K562 (cell line): ENCODE measurements around the gene CCDC88C. TPM values are rescaled to one million over a fixed set of nuclear protein-coding genes. Genes with fewer than 3 reads are reported as not detected.

ENCODE experiments used
- ATAC-seq: fragments of 200-7000 bp; cut with Tn5 transposase; 3 replicates; pipeline ENCODE4 v1.9.1; 2020; ENCODE audit warnings: moderate library complexity
- BruUV-seq: library from RNA; stranded (reverse); fragments of 400-500 nt; replicated peaks from 2 replicates; lab custom pipeline; 2021; lab: Mats Ljungman, UMichigan
- CTCF ChIA-PET: fragments of 300-600 bp; formaldehyde crosslinking; extraction: SDS; loops from one replicate; lab custom pipeline; 2021; ENCODE audit warnings: low intra/inter-chr PET ratio; lab: Yijun Ruan, JAX
- POLR2A ChIA-PET: fragments of 300-600, 350-650 bp; sonication (Branson Sonifier 250); formaldehyde crosslinking; extraction: SDS; loops from one replicate; lab custom pipeline; 2021; ENCODE audit warnings: antibody characterized with exemption, inconsistent platforms; lab: Yijun Ruan, JAX
- DNase-seq, 4 experiments: peaks; one replicate each; pipeline versions ENCODE4 v3.0.0 to v3.0.0-alpha.2; 2011 to 2018; ENCODE audit warnings: low spot score in 3 of 4, mixed read lengths in 3 of 4; ENCODE audit errors: extremely low read depth in 1 of 4
- FAIRE-seq: peaks from 2 replicates; lab custom pipeline; 2011; peaks lifted over from hg19 to GRCh38; lab: Jason Lieb, UNC
- H2AFZ ChIP-seq: 2 replicates; pipeline ENCODE4 v1.6.0; 2011; ENCODE audit warnings: low read depth, low read length, control low read depth, inconsistent platforms
- H3K27ac ChIP-seq: fragments of 200-600 bp; 3 replicates; pipeline ENCODE4 v1.8.0; 2011; ENCODE audit warnings: low read depth, mild to moderate bottlenecking, control low read depth, inconsistent platforms, low read length, moderate library complexity, mixed read lengths; ENCODE audit errors: extremely low read depth
- H3K27me3 ChIP-seq, 2 experiments: fragments of 300-600 bp in 1 of 2; 2 replicates in 1 of 2; 3 replicates in 1 of 2; pipeline versions ENCODE4 v1.6.0 to v1.8.0; 2011; ENCODE audit warnings: inconsistent platforms in 2 of 2, low read length in 2 of 2, mild to moderate bottlenecking in 1 of 2, mixed read lengths in 1 of 2, moderate library complexity in 1 of 2; ENCODE audit not compliant: control insufficient read depth in 2 of 2, insufficient read depth in 2 of 2
- H3K36me3 ChIP-seq: fragments of 300-600 bp; 3 replicates; pipeline ENCODE4 v1.8.0; 2011; ENCODE audit warnings: mild to moderate bottlenecking, low read length, inconsistent platforms; ENCODE audit not compliant: control insufficient read depth, insufficient read depth
- H3K4me1 ChIP-seq, 2 experiments: fragments of 200-600 bp in 1 of 2; replicated peaks in 1 of 2; 2 replicates in 1 of 2; 3 replicates in 1 of 2; pipeline versions ENCODE4 v1.5.1 to v1.8.0; 2011; ENCODE audit warnings: inconsistent platforms in 2 of 2, low read length in 2 of 2, mild to moderate bottlenecking in 1 of 2, mixed read lengths in 1 of 2, moderate library complexity in 1 of 2; ENCODE audit not compliant: control insufficient read depth in 2 of 2, insufficient read depth in 2 of 2
- H3K4me2 ChIP-seq: 2 replicates; pipeline ENCODE4 v1.6.1; 2011; ENCODE audit warnings: low read length, control low read depth, inconsistent platforms, mixed read lengths; ENCODE audit not compliant: insufficient read depth
- H3K4me3 ChIP-seq: fragments of 200-600 bp; sonication (generic), shearing (Covaris generic); 2 replicates; pipeline ENCODE4 v1.5.1; 2016; ENCODE audit warnings: control low read depth, inconsistent platforms
- H3K79me2 ChIP-seq: fragments of 200-600 bp; 3 replicates; pipeline ENCODE4 v1.8.0; 2011; ENCODE audit warnings: low read length, inconsistent platforms; ENCODE audit not compliant: control insufficient read depth, insufficient read depth
- H3K9ac ChIP-seq, 2 experiments: 2 replicates each; pipeline versions ENCODE4 v1.6.0 to v1.6.1; 2011; ENCODE audit warnings: low read depth in 2 of 2, low read length in 2 of 2, control low read depth in 1 of 2, inconsistent platforms in 1 of 2, mild to moderate bottlenecking in 1 of 2, mixed read lengths in 1 of 2; ENCODE audit not compliant: insufficient read depth in 1 of 2
- H3K9me1 ChIP-seq: one replicate; pipeline ENCODE4 v1.6.0; 2011; ENCODE audit warnings: inconsistent platforms, mild to moderate bottlenecking, low read length, moderate library complexity; ENCODE audit not compliant: control insufficient read depth, insufficient read depth
- H3K9me3 ChIP-seq: replicated peaks from 2 replicates; pipeline ENCODE4 v1.5.1; 2011; ENCODE audit warnings: low read depth, low read length, inconsistent platforms; ENCODE audit not compliant: control insufficient read depth, insufficient read depth
- H4K20me1 ChIP-seq: replicated peaks from 2 replicates; pipeline ENCODE4 v1.6.1; 2011; ENCODE audit warnings: low read length, inconsistent platforms, mixed read lengths; ENCODE audit not compliant: control insufficient read depth, insufficient read depth
- CREB5 ChIP-seq: fragments of 250-450 bp; sonication (Bioruptor Pico); IDR thresholded peaks from 2 replicates; pipeline ENCODE4 v1.5.0; 2020; ENCODE audit warnings: mild to moderate bottlenecking
- POLR2G ChIP-seq: fragments of 200-400 bp; formaldehyde crosslinking; IDR thresholded peaks from 2 replicates; pipeline ENCODE4 v1.6.1; 2017; ENCODE audit warnings: low read depth, mild to moderate bottlenecking, antibody characterized with exemption, low read length, moderate library complexity
- ZNF384 ChIP-seq: IDR thresholded peaks from 2 replicates; pipeline ENCODE4 v1.6.1; 2012; ENCODE audit warnings: low read depth, low read length, improper control_type of control experiment
- WGBS: fragments of 100-300 bp; shearing (Covaris generic); methylation state at CpG from one replicate; pipeline ENCODE4 v1.1.6; 2016; ENCODE audit warnings: low coverage, mixed read lengths; ENCODE audit not compliant: insufficient coverage; ENCODE audit errors: missing lambda C conversion rate; 5-methylcytosine and 5-hydroxymethylcytosine counted together
- in situ Hi-C: fragments of 300-500 bp; cut with MboI; formaldehyde crosslinking; loops from 4 replicates; pipeline ENCODE4 v1.15.0; 2018; ENCODE audit warnings: inconsistent platforms, mixed read lengths
- intact Hi-C: fragments of 100-400 bp; cut with micrococcal nuclease; formaldehyde crosslinking; loops from 2 replicates; pipeline ENCODE4 v1.14.2; 2022
- polyA plus RNA-seq, 8 experiments: library from polyadenylated mRNA; depleted of rRNA in 4 of 8; stranded (reverse) in 5 of 8; unstranded in 3 of 8; fragments of >200 nt; fragmentation: Nextera tagmentation in 2 of 8; fragmentation: Illumina TruSeq in 1 of 8; extraction: Ambion mirVana in 2 of 8; extraction: Trizol in 1 of 8; gene quantifications; 2 replicates each; pipeline versions ENCODE4 v1.2.1 to v1.2.3, GENCODE V29; 2011 to 2014; ENCODE audit warnings: inconsistent platforms in 1 of 8, missing spikeins in 1 of 8
- total RNA-seq, 7 experiments: library from RNA; depleted of rRNA in 6 of 7; stranded (reverse); fragments of >200 nt in 6 of 7; fragmentation: Illumina TruSeq in 2 of 7; extraction: Trizol in 2 of 7; gene quantifications; 2 replicates each; pipeline versions ENCODE4 v1.2.1 to v1.2.3, GENCODE V29; 2011 to 2021; ENCODE audit warnings: low replicate concordance in 1 of 7

Gene CCDC88C
- total and polyA plus RNA-seq, 9 of the 15 experiments (the other 6 are each of a cell fraction or from before 2014, with no cell fraction given) = 0.62 to 22.5 (median 10.7) TPM

- Histone ChIP-seq H4K20me1 (no peaks in the 10 kb centered on the region), H2AFZ (no peak overlapping the region), H3K9me3 (no peaks in the 10 kb centered on the region), H3K4me1 (peaks cover 0 to 4% of the 10 kb centered on the region in 2 experiments; a peak in 2 of 5 replicates), H3K79me2 (no peaks in the 10 kb centered on the region), H3K4me3 (no peak overlapping the region), H3K9ac (no peak overlapping the region), H3K4me2 (no peak overlapping the region), H3K36me3 (peaks cover 29% of the 10 kb centered on the region; the same call in 1 of the 3 replicates), H3K27ac (no peak overlapping the region), H3K27me3 (no peaks in the 10 kb centered on the region), H3K9me1 (peaks cover 3% of the 10 kb centered on the region)
- POLR2A ChIA-PET = interaction anchor here (0.6 to 1.4 kb wide), 2 partner anchors 20 to 823 kb away, joined by 3 read pairs; no protein-coding TSS in a partner anchor
- intact Hi-C loops (no loop called here), in situ Hi-C loops (loop anchor here (5.0 kb wide), 1 partner anchor 87 kb away; no protein-coding TSS in a partner anchor)
- ATAC-seq = no peak
- no TSS peak for BruUV-seq
- CTCF ChIA-PET = no interaction called here
- no peak for FAIRE-seq
- DNase-seq = no peak
- WGBS = 93% methylated on average over 17 of the region's 30 CpGs
- TF ChIP-seq ZNF384 (no peak), CREB5 (CRISPR knock-in tag) (no peak), POLR2G (0 out of 2 replicates have a peak, but pooled peaks have one; percentile 20)
Measured at GRCh38 chr14:91339671-91340369, 77.8 kb downstream of the CCDC88C start.
